Stimulated activated CD8-positive, alpha-beta memory T cell treated with anti-CD3 and anti-CD28 coated beads, Interleukin-7, amount 100 ng/mL, for 24 hours (primary cell): ENCODE results near the gene CDC73.
"Not testable (repeated sequence)": the region's sequence is repeated elsewhere in the genome, so short reads cannot be mapped to it uniquely, and the experiment has no call there.

Source experiments
- DNase-seq: peaks from one replicate; pipeline ENCODE4 v3.0.0-alpha.2; 2020; ENCODE audit warnings: low read depth

Gene CDC73

DNA sequence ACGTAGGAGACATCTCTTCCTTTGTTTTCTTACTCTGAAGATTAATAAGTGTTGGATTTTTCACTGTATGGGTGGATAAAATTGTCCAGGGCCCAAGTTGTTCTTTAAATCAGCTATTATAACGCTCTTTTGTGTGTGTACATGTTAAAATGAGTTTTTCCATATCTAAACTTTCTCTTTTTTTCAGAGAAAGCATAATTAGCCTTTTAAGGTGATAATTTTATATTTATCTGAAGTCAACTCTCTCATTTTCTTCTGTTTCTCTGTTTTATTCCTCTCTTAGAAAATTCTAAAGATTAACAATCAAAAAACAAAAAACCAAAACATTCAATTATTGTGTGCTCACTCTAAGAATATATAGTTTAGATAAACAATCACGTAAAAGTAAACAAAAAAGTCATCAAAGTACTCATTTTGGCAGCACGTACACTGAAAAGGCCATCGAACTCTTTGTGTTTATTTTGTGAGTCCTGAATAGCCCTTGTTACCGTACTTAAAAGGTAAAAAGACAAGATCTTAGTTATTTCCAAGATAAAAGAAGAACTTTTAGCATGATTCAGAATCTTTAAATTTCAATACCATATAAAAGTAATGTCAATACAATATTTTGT, 7.2 kb upstream of the CDC73 start:
- no peak for DNase-seq

- no peak for DNase-seq
Measured at GRCh38 chr1:193115629-193116227, 6.1 kb upstream of the CDC73 start.

DNA sequence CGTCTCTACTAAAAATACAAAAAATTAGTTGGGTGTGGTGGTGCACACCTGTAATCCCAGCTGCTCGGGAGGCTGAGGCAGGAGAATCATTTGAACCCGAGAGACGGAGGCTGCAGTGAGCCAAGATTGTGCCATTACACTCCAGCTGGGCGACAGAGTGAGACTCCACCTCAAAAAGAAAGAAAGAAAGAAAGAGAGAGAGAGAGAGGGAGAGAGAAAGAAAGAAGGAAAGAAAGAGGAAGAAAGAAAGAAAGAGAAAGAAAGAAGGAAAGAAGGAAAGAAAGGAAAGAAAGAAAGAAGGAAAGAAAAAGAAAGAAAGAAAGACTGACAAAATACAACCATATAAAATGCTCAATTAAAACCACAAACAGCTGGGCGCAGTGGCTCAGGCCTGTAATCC, 4.7 kb upstream of the CDC73 start:
- not testable (repeated sequence) for DNase-seq

- no peak for DNase-seq
Measured at GRCh38 chr1:193118194-193118593, 3.6 kb upstream of the CDC73 start.

DNA sequence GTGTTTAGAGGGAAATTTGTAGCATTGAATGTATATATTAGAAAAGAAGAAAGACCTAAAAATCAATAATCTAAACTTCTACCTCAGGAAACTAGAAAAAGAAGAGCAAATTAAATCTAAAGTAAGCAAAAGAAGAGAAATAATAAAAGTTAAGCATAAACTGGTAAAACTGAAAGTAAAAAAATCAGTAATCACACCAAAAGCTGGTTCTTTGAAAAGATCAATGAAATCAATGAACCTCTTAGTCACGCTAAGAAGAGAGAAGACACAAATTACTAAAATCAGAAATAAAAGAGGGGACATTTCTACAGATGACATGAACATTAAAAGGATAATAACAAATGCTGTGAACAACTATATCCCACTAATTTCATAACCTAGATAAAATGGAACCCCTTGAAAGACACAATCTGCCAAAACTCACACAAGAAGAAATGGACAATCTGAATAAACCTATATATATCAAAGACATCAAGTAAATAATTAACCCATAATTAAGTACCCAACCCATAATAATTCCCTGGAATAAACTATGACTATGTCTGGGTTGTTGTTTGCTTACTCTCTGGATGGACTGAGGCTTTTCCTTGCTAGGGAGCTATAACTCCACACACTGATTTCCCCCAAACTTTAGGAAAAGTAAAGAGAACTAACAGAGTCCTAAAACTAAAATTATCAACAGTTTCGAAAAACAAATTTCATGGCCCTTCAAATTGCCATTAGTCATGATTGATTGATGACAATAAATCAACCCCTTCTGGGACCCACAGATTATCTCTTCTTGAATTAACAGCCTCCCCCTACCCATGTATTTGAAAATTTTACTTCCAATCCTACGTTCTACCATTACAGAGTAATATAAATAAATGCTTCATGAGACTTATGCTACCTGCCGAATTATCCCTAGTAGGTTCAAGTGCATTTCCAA, 2.8 kb upstream of the CDC73 start:
- no peak for DNase-seq

DNA sequence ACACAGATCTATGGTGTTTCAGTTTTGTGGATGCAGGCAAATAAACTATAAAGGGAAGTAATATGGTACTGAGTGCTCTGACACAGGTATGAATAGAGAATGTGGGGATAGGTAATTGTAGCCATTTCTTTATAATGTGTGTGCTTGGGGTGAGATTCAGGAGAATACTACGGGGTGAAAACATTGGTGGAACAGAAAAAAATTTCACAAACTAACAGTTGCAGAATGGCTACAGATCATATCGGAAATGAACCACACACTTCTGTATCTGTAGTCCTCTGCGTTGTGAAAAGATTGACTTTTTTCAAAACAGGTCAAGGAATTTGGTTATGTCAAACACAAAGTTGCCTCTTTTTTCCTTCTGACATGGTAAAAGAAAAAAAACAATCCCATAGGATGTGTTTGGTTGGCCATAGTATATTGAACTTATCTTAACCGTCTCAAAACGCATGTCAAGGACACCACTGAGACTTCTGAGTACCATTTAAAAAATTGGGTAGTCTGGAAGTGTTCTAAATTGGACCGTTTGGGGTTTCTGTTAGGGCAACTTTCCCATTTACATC, 1.1 kb upstream of the CDC73 start:
- DNase-seq: no peak

DNA sequence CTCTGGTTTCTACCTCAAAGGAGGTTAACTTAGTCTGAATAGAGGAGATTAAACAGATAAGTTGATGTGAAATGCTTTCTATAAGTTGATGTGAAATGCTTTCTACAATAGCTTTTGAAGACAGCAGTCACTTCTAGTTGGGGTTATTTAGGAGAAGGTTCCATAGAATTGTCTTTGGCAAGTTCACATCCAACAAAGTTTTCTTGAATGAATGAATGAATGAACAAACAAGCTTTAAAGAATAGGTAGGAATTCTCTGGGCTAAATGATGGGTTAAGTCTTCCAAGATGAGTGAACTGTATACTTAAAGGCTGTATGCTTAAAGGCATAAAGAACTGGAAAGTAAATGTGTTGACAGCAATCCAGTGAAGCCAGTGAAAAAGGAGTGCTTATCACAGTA, 1.9 kb downstream of the CDC73 start:
- DNase-seq: no peak

DNA sequence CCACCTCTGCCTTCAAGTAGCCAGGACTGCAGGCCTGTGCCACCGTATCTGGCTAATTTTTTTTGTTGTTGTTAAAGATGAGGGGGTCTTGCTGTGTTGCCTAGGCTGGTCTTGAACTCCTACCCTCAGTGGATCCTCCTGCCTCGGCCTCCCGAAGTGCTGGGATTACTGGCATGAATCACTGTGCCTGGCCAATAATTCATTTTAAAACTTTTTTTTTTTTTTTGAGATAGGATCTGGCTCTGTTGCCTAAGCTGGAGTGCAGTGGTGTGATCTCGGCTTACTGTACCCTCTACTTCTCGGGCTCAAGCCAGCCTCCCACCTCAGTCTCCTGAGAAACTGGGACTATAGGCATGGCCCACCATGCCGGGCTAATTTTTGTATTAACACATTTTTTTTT, 3.5 kb downstream of the CDC73 start:
- no peak for DNase-seq

DNA sequence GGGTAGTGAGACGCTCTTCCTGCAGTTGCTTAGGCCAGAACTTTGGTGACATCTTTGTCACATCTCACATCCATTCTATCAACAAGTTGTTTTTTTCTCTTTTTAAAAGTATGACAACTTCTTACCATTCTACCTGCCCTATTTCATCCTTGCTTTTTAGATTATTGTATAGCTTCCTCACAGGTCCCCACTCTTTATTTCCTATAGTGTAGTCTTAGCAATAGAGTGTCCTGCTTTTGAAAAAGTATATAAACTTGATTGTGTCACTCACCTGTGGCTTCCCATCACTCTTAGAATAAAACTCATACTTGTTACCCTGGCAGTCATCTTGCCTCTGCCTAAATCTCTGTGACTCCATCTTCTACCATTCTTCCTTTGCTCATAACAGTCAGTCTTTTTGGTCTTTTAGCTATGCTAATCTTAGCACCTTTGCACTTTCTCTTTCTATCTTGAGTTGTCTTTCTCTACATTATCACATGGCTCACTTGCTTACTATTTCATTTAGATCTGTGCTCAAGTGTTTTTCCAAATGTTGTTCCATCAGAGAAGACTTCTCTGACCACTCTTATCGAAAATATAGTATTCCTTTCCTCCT, 9.5 kb downstream of the CDC73 start:
- DNase-seq: no peak

DNA sequence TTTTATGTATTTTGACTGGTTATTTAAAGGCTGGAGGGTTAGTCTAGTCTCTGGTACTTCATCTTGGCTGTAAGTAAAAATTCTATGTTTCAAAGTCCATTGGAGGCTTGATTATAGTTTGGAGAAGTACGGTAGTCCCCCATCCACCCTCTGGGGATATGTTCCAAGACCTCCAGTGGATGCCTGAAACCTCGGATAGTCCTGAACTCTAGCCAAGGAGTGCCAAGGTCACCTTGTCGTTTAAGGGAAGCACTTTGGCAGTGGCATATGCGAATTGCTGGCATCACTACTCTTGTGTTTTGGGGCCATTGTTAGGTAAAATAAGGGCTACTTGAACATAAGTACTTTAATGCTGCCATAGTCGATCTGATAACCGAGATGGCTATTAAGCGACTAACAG, 18.4 kb downstream of the CDC73 start:
- DNase-seq: no peak

- no peak for DNase-seq
Measured at GRCh38 chr1:193141804-193142203, 20.0 kb downstream of the CDC73 start.

DNA sequence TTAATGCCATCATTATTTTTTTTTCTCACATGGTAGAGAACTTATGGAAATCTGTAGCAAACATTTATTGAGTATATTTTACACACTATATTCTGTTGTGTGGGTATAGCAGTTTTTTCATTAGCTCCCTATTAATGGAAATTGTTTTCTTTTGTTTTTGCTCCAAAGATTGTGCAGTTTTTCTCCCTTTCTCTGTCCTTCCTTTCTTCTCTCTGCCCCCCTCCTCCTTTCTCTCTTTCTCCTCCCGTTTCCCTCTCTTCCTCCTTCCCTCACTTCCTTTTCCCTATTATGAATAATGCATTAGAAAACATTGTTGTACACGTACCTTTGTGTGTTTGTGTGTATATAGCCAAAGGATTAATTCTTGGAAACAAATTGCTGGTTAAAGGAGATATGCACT, 20.6 kb downstream of the CDC73 start:
- no peak for DNase-seq

DNA sequence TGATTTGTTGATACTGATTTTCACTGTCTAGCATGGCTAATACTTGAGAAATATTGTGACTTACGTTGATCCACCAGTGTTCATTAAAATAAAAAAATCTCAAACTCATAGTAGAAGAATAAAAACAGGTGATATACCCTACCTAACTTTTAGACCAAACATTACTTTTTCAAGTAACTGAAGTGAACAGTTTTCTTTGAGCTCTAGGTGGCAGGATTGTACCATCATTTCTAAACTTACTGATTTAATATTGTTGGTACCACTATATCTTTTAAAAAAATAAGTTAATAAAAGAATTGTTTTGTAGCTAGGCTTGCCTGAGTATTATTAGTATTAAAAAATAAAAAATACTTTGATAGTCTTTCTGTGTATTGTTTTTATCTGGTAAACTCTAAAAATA, 21.5 kb downstream of the CDC73 start:
- DNase-seq: no peak

DNA sequence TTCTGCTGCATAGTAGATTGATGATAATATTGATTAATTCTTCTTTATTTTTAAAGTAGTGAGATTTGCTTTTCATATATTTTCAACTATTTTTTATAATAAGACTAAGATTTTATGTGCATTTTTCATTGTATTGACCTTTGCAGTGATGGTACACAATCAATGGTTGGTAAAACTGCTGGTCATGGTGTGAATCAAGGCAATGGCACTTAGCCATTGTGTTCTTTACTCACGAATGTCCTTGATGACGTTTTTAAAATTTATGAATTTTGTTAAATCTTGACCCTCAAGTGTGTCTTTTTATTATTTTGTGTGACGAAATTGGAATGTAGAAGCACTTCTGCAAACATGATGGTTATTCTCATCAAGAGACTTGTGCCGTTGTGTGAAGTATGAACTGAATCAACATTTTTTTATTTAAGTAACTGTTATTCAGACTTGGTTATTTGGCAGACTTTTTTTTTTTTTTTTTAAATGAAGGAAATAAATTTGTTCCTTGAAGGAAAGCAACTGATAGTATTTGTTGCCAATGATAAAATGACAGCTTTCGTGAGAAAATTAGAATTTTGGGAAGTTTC, 22.6 kb downstream of the CDC73 start:
- no peak for DNase-seq

GRCh38 chr1:193144999-193145398, 23.2 kb downstream of the CDC73 start:
- no peak for DNase-seq

- no peak for DNase-seq
Measured at GRCh38 chr1:193156117-193156821, 34.4 kb downstream of the CDC73 start.

GRCh38 chr1:193156822-193157142, 35.0 kb downstream of the CDC73 start:
- no peak for DNase-seq

- DNase-seq: no peak
Measured at GRCh38 chr1:193157360-193157759, 35.5 kb downstream of the CDC73 start.

GRCh38 chr1:193176113-193176512, 54.3 kb downstream of the CDC73 start:
- no peak for DNase-seq

- no peak for DNase-seq
Measured at GRCh38 chr1:193176788-193177187, 55.0 kb downstream of the CDC73 start.

- no peak for DNase-seq
Measured at GRCh38 chr1:193179094-193179493, 57.3 kb downstream of the CDC73 start.

- DNase-seq: no peak
Measured at GRCh38 chr1:193181536-193181935, 59.7 kb downstream of the CDC73 start.
